ENCODE data around the gene CYP2S1. TPM values are rescaled to one million over a fixed set of nuclear protein-coding genes. Genes with fewer than 3 reads are reported as not detected.

The CYP2S1 gene
- polyA plus RNA-seq, 3 donors = 0.25 to 0.86 (median 0.82) TPM

- peak in 3 of 11 donors; percentile 20 to 41 (median 22) for DNase-seq (ENCODE audit: extremely low read depth in 1 of 11, low read depth in 9 of 11, low spot score in 4 of 11)
These were observed 3.5 kb upstream of the CYP2S1 start for GRCh38 chr19:41189425-41190065.

- no peak for DNase-seq (ENCODE audit: extremely low read depth in 1 of 11, low read depth in 9 of 11, low spot score in 4 of 11)
These were observed 574 bp downstream of the CYP2S1 start for GRCh38 chr19:41193430-41194156.

GRCh38 chr19:41194157-41194552 lies 1.1 kb downstream of the CYP2S1 start:
- DNase-seq (ENCODE audit: extremely low read depth in 1 of 11, low read depth in 9 of 11, low spot score in 4 of 11) = no peak

GRCh38 chr19:41195675-41196497 lies 2.9 kb downstream of the CYP2S1 start:
- DNase-seq (ENCODE audit: extremely low read depth in 1 of 11, low read depth in 9 of 11, low spot score in 4 of 11) = no peak

GRCh38 chr19:41198559-41198958 lies 5.5 kb downstream of the CYP2S1 start:
- DNase-seq (ENCODE audit: extremely low read depth in 1 of 11, low read depth in 9 of 11, low spot score in 4 of 11) = no peak

GRCh38 chr19:41203371-41203770 lies 10.4 kb downstream of the CYP2S1 start:
- no peak for DNase-seq (ENCODE audit: extremely low read depth in 1 of 11, low read depth in 9 of 11, low spot score in 4 of 11)

- DNase-seq (ENCODE audit: extremely low read depth in 1 of 11, low read depth in 9 of 11, low spot score in 4 of 11) = peak in 10 of 11 donors; percentile 63 to 84 (median 78)
These were observed 11.3 kb downstream of the CYP2S1 start for GRCh38 chr19:41204338-41204737.

- DNase-seq (ENCODE audit: extremely low read depth in 1 of 11, low read depth in 9 of 11, low spot score in 4 of 11) = no peak
These were observed 13.0 kb downstream of the CYP2S1 start for GRCh38 chr19:41205995-41206394.

- no peak for DNase-seq (ENCODE audit: extremely low read depth in 1 of 11, low read depth in 9 of 11, low spot score in 4 of 11)
These were observed 13.4 kb downstream of the CYP2S1 start for GRCh38 chr19:41206456-41206855.

- DNase-seq (ENCODE audit: extremely low read depth in 1 of 11, low read depth in 9 of 11, low spot score in 4 of 11) = no peak
These were observed 14.1 kb downstream of the CYP2S1 start for GRCh38 chr19:41206926-41207750.

- DNase-seq (ENCODE audit: extremely low read depth in 1 of 11, low read depth in 9 of 11, low spot score in 4 of 11) = no peak
These were observed 21.1 kb downstream of the CYP2S1 start for GRCh38 chr19:41214161-41214560.

- DNase-seq (ENCODE audit: extremely low read depth in 1 of 11, low read depth in 9 of 11, low spot score in 4 of 11) = no peak
These were observed 24.7 kb downstream of the CYP2S1 start for GRCh38 chr19:41217741-41218140.

- no peak for DNase-seq (ENCODE audit: extremely low read depth in 1 of 11, low read depth in 9 of 11, low spot score in 4 of 11)
These were observed 25.2 kb downstream of the CYP2S1 start for GRCh38 chr19:41218249-41218614.

- DNase-seq (ENCODE audit: extremely low read depth in 1 of 11, low read depth in 9 of 11, low spot score in 4 of 11) = peak in 9 of 11 donors; percentile 52 to 81 (median 75)
These were observed 25.8 kb downstream of the CYP2S1 start, which contains the start of gene AXL for GRCh38 chr19:41218615-41219507. AXL (plus strand) TSS chr19:41219223; CDS start chr19:41219393, 170 bp downstream.

- no peak for DNase-seq (ENCODE audit: extremely low read depth in 1 of 11, low read depth in 9 of 11, low spot score in 4 of 11)
These were observed 27.0 kb downstream of the CYP2S1 start for GRCh38 chr19:41219924-41220567.

GRCh38 chr19:41220811-41221210 lies 27.8 kb downstream of the CYP2S1 start:
- DNase-seq (ENCODE audit: extremely low read depth in 1 of 11, low read depth in 9 of 11, low spot score in 4 of 11) = no peak

- DNase-seq (ENCODE audit: extremely low read depth in 1 of 11, low read depth in 9 of 11, low spot score in 4 of 11) = no peak
These were observed 28.6 kb downstream of the CYP2S1 start for GRCh38 chr19:41221514-41222205.
